GM10248 (cell line): Measurements from ENCODE around the gene C12orf42.

ENCODE experiments used
- CTCF ChIA-PET: fragments of 300-600 bp; sonication (Branson Sonifier 250); formaldehyde crosslinking; extraction: SDS; loops from one replicate; lab custom pipeline; 2021; ENCODE audit warnings: antibody characterized with exemption; lab: Yijun Ruan, JAX
- POLR2A ChIA-PET: fragments of 350-650 bp; sonication (Branson Sonifier 250); formaldehyde crosslinking; extraction: SDS; loops from one replicate; lab custom pipeline; 2020; ENCODE audit warnings: antibody characterized with exemption; lab: Yijun Ruan, JAX
- DNase-seq: peaks from one replicate; pipeline ENCODE4 v3.0.0; 2012; ENCODE audit errors: extremely low spot score
- CTCF ChIP-seq: IDR thresholded peaks from 2 replicates; pipeline ENCODE4 v1.5.1; 2012; ENCODE audit warnings: mild to moderate bottlenecking, low read depth; ENCODE audit errors: extremely low read depth, missing control alignments, control extremely low read depth

Gene C12orf42

GRCh38 chr12:103493199-103493598, 2.6 kb downstream of the C12orf42 start:
- ChIA-PET POLR2A (no interaction called here), CTCF (interaction anchor here (1.2 to 2.3 kb wide), 7 partner anchors 7 to 610 kb away, joined by 3 to 14 read pairs (median 6); no protein-coding TSS in a partner anchor)
- no peak for TF ChIP-seq CTCF
- DNase-seq, result no peak

- POLR2A ChIA-PET, result no interaction called here
- TF ChIP-seq CTCF, result no peak
- CTCF ChIA-PET, result no interaction called here
- DNase-seq, result no peak
Observed at GRCh38 chr12:103482365-103482764, 13.4 kb downstream of the C12orf42 start.

- DNase-seq, result no peak
- CTCF ChIA-PET, result interaction anchor here (1.8 kb wide), 1 partner anchor 10 kb away, joined by 5 read pairs; no protein-coding TSS in a partner anchor
- POLR2A ChIA-PET, result no interaction called here
- TF ChIP-seq CTCF, result no peak
Observed at GRCh38 chr12:103475073-103475472, 20.7 kb downstream of the C12orf42 start.

- CTCF ChIA-PET, result interaction anchor here (1.4 to 1.9 kb wide), 2 partner anchors 8 to 26 kb away, joined by 5 to 9 read pairs; partner anchors contain the start of gene C12orf42
- no peak for TF ChIP-seq CTCF
- POLR2A ChIA-PET, result no interaction called here
- DNase-seq, result no peak
Observed at GRCh38 chr12:103470664-103471063, 25.1 kb downstream of the C12orf42 start.

GRCh38 chr12:103469719-103470118, 26.0 kb downstream of the C12orf42 start:
- ChIA-PET CTCF (interaction anchor here (1.3 to 1.9 kb wide), 3 partner anchors 10 to 27 kb away, joined by 3 to 9 read pairs (median 3); partner anchors contain the start of gene C12orf42), POLR2A (no interaction called here)
- no peak for TF ChIP-seq CTCF
- DNase-seq, result no peak

GRCh38 chr12:103468837-103469236, 26.9 kb downstream of the C12orf42 start:
- POLR2A ChIA-PET, result no interaction called here
- CTCF ChIA-PET, result interaction anchor here (1.3 to 1.5 kb wide), 2 partner anchors 9 to 20 kb away, joined by 3 read pairs; no protein-coding TSS in a partner anchor
- no peak for TF ChIP-seq CTCF
- no peak for DNase-seq
